ENCODE data around the gene SIAH2.

DNA sequence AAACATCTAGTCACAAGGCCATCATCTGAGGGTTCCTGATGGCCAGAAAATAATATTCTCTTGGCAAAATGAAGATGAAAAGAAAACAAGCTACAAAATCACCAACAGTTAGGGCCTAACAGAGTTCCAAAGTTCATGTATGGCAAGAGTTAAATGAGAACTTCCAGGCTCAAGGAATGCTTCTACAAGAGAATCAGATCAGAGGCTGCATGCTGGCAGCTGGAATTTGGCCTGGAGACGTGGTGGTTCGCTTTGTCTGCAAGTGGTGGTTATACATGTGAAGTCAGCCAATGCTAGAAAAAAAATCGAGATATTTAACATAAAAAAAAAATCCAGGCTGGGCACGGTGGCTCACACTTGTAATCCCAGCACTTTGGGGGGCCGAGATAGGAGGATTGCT lies 5.6 kb downstream of the SIAH2 start:
- TF ChIP-seq POLR2A (IDR thresholded peaks at IDR 0.05; ENCODE audit: low read depth, low read length) (no peak), POLR2AphosphoS5 (IDR thresholded peaks at IDR 0.05; ENCODE audit: low read depth, low read length) (no peak)
